Ishikawa (cell line): ENCODE data around the gene DYNC1LI2.

Source experiments
- EGR1 ChIP-seq: IDR thresholded peaks from 2 replicates; pipeline ENCODE4 v1.6.1; 2012
- FOXM1 ChIP-seq: IDR thresholded peaks from 2 replicates; pipeline ENCODE4 v1.6.1; 2012; ENCODE audit warnings: low read depth, borderline replicate concordance
- MAX ChIP-seq: IDR thresholded peaks from 2 replicates; pipeline ENCODE4 v1.6.1; 2012

DNA sequence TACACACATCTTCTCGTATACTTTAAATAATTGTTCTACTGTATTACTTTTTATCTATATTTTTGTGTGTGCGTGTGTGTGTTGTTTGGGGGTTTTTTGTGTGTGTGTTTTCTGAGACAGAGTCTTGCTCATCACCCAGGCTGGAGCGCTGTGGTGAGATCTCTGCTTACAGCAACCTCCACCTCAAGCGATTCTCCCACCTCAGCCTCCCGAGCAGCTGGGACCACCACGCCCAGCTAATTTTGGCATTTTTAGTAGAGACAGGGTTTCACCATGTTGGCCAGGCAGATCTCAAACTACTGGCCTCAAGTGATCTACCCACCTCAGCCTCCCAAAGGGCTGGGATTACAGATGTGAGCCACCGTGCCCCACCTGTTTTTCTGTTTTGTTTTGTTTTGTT, 53.4 kb downstream of the DYNC1LI2 start:
- TF ChIP-seq FOXM1 = no peak
- no peak for TF ChIP-seq MAX
- TF ChIP-seq EGR1 = no peak
